Type B pancreatic cell (in vitro differentiated cells): ENCODE data around the gene NAA16. TPM values are rescaled to one million over a fixed set of nuclear protein-coding genes. Genes with fewer than 3 reads are reported as not detected.

ENCODE experiments used
- DNase-seq: peaks from one replicate; pipeline ENCODE4 v3.0.0; 2021; ENCODE audit warnings: mixed read lengths; ENCODE audit not compliant: unreplicated experiment; ENCODE audit errors: extremely low spot score
- H3K27ac Mint-ChIP-seq: 2 replicates; pipeline ENCODE4 v1.8.0; 2021; ENCODE audit warnings: mild to moderate bottlenecking, mixed read lengths
- H3K27me3 Mint-ChIP-seq: 2 replicates; pipeline ENCODE4 v1.8.0; 2021; ENCODE audit warnings: mixed read lengths
- H3K36me3 Mint-ChIP-seq: 2 replicates; pipeline ENCODE4 v1.8.0; 2021; ENCODE audit warnings: mixed read lengths
- H3K4me1 Mint-ChIP-seq: one replicate; pipeline ENCODE4 v1.8.0; 2021; ENCODE audit warnings: mixed read lengths; ENCODE audit not compliant: unreplicated experiment
- H3K4me3 Mint-ChIP-seq: 2 replicates; pipeline ENCODE4 v1.8.0; 2021; ENCODE audit warnings: mild to moderate bottlenecking, mixed read lengths
- H3K9me3 Mint-ChIP-seq: 2 replicates; pipeline ENCODE4 v1.8.0; 2021; ENCODE audit warnings: mixed read lengths
- total RNA-seq: library from RNA; stranded (reverse); gene quantifications from 2 replicates; pipeline ENCODE4 v1.2.1, GENCODE V29; 2021; ENCODE audit warnings: low replicate concordance
- TF ChIP-seq, protein P1 (sequence below): fragments of 200-600 bp; sonication (generic); conservative IDR thresholded peaks from 2 replicates; pipeline ENCODE4 v1.5.0; 2021; ENCODE audit warnings: antibody characterized with exemption, mild to moderate bottlenecking

The NAA16 gene
- total RNA-seq, 1 donor from 2014 or later, result 44.6 TPM

DNA sequence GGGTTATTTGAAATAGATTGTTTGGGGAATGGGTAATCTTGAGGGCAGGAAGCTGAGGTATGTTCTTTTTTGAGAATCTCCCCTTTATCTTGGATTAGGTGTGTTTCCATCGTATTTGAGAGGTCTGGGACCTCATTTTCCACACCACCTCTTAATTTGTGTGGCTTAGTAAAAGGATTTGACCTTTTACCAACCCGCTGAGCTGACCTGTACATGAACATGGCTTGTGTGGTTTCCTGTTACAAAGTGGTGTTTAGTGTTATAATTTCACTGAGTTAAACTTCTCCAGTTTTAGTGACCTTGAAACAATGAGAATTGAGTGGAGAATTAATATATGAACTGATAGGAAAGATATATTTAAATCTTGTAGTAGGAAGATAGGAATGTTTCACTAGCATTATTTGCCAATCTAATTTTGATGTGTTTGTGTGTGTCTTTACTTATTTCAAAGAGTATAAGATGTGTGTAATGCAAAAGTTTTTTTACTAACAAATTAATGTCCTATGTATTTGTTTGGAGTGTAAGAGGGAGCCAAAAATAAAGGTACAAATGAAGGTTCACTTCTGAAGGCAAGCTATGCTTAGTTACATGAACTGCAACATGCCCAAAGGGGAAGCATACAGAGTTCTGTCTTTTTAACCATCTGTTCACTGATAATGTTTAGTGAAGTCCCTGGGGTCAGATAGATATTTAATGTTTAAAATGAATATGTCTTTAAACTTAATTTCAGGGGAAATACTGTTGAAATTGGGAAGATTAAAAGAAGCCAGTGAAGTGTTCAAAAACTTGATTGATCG is 17.1 kb downstream of the NAA16 start:
- no peak overlapping the region for H3K4me3 Mint-ChIP-seq
- TF ChIP-seq, protein P1, sequence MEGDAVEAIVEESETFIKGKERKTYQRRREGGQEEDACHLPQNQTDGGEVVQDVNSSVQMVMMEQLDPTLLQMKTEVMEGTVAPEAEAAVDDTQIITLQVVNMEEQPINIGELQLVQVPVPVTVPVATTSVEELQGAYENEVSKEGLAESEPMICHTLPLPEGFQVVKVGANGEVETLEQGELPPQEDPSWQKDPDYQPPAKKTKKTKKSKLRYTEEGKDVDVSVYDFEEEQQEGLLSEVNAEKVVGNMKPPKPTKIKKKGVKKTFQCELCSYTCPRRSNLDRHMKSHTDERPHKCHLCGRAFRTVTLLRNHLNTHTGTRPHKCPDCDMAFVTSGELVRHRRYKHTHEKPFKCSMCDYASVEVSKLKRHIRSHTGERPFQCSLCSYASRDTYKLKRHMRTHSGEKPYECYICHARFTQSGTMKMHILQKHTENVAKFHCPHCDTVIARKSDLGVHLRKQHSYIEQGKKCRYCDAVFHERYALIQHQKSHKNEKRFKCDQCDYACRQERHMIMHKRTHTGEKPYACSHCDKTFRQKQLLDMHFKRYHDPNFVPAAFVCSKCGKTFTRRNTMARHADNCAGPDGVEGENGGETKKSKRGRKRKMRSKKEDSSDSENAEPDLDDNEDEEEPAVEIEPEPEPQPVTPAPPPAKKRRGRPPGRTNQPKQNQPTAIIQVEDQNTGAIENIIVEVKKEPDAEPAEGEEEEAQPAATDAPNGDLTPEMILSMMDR, result no peak
- peaks cover 26% of the 10 kb centered on the region for H3K36me3 Mint-ChIP-seq
- no peaks in the 10 kb centered on the region for H3K27me3 Mint-ChIP-seq
- no peaks in the 10 kb centered on the region for H3K9me3 Mint-ChIP-seq
- DNase-seq, result no peak
- peaks cover 4% of the 10 kb centered on the region for H3K4me1 Mint-ChIP-seq
- H3K27ac Mint-ChIP-seq, result no peak overlapping the region

DNA sequence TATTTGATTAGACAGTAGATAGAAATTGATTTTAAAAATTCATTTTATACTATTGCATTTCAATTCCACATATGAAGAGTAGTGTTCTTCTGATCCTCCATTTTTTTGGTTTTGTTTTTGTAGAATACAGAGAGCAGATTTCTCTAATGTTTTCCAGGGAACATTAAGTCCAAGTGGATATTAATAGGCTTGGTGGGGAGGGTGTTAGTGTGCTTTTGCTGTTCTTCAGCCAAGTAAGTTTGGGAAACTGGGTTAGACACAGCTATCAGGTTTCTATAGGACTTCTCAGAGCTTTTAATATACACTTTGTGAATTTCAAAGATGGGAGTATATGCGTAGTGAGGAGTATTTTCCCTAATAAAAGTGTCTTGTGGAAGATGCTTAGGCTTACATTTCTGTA is 21.8 kb downstream of the NAA16 start:
- Mint-ChIP-seq H3K27me3 (no peaks in the 10 kb centered on the region), H3K27ac (no peak overlapping the region), H3K4me1 (no peaks in the 10 kb centered on the region), H3K36me3 (peaks cover 41% of the 10 kb centered on the region), H3K4me3 (no peak overlapping the region), H3K9me3 (no peaks in the 10 kb centered on the region)
- TF ChIP-seq, protein P1, result no peak
- no peak for DNase-seq

DNA sequence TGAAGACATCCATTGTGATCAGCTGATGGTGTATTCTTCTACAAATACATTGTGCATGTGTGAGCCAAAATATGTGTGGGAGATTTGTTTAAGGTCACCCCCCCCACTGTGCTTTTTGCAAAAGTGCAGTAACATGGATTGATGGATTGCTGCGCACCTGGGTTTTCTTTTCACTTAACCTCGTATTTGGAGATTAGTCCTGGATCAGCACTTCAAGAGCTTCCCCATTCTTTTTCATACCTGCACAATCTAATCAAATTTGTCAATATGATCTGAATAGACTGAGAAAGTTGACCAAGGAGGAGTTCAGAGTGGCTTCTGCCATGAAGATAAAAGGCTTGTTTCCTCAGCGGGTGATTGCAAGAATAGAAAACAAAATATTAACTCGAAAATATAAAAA is 23.7 kb downstream of the NAA16 start:
- Mint-ChIP-seq H3K9me3 (no peaks in the 10 kb centered on the region), H3K4me3 (no peak overlapping the region), H3K27me3 (no peaks in the 10 kb centered on the region), H3K27ac (no peak overlapping the region), H3K4me1 (no peaks in the 10 kb centered on the region), H3K36me3 (peaks cover 46% of the 10 kb centered on the region)
- TF ChIP-seq, protein P1, result no peak
- no peak for DNase-seq

DNA sequence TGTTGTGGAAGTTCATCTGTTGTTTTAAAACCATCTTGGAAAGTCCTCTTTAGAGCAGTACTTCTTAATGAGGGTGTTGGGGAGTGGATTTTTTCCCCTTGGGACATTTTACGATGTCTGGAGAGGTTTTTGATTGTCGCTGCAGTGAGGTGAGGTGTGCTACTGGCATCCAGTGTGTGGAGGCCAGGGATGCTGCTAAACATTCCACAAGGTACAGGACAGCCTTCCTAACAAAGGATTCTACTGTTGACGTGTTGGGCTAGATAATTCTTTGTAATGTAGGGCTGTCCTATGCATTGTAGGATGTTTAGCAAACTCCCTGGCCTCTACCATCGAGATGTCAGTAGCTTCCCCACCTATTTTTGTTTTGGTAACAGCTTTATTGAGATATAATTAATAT is 33.3 kb downstream of the NAA16 start:
- H3K4me1 Mint-ChIP-seq, result no peaks in the 10 kb centered on the region
- no peak overlapping the region for H3K4me3 Mint-ChIP-seq
- H3K27me3 Mint-ChIP-seq, result no peaks in the 10 kb centered on the region
- no peak overlapping the region for H3K27ac Mint-ChIP-seq
- TF ChIP-seq, protein P1, result no peak
- H3K36me3 Mint-ChIP-seq, result peaks cover 56% of the 10 kb centered on the region
- H3K9me3 Mint-ChIP-seq, result no peaks in the 10 kb centered on the region
- DNase-seq, result no peak

DNA sequence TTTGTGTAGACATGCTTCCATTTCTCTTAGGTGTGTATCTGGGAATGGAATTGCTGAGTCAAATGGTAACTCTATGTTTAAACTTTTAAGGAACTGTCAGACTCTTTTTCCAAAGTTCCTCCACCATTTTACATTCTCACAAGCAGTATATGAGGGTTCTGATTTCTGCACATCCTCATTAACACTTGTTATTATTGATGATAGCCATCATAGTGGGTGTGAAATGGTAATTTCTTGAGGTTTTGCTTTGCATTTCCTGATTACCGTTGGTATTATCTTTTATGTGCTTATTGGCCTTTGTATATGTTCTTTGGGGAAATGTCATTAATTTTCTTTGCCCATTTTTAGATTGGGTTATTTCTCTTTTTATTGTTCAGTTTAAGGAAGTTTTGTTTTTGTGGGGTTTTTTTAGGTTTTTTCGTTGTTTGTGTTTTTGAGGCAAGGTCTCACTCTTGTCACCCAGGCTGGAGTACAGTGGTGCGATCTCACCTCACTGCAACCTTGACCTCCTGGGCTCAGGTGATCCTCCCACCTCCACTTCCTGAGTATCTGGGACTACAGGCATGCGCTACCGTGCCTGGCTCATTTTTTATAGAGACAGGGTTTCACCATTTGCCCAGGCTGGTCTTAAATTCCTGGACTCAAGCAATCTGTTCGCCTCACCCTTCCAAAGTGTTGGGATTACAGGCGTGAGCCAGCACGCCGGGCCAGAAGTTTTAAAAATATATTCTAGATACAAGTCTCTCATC is 34.3 kb downstream of the NAA16 start:
- no peaks in the 10 kb centered on the region for H3K27me3 Mint-ChIP-seq
- DNase-seq, result no peak
- no peak overlapping the region for H3K4me3 Mint-ChIP-seq
- no peaks in the 10 kb centered on the region for H3K9me3 Mint-ChIP-seq
- no peaks in the 10 kb centered on the region for H3K4me1 Mint-ChIP-seq
- H3K27ac Mint-ChIP-seq, result no peak overlapping the region
- TF ChIP-seq, protein P1, result no peak
- H3K36me3 Mint-ChIP-seq, result peaks cover 53% of the 10 kb centered on the region
